DMS153 (cell line): ENCODE results near the gene ICAM2.
"Not testable (repeated sequence)": the region's sequence is repeated elsewhere in the genome, so short reads cannot be mapped to it uniquely, and the experiment has no call there.

Experiments
- DNase-seq: peaks from one replicate; lab custom pipeline; 2025; lab: John Stamatoyannopoulos, UW

Gene ICAM2

GRCh38 chr17:63997341-63998048 lies 22.9 kb downstream of the ICAM2 start:
- DNase-seq, result no peak

GRCh38 chr17:63996430-63997182 lies 23.8 kb downstream of the ICAM2 start:
- no peak for DNase-seq

GRCh38 chr17:63995626-63996025 lies 24.8 kb downstream of the ICAM2 start:
- no peak for DNase-seq

- DNase-seq, result no peak
These were observed 27.0 kb downstream of the ICAM2 start for GRCh38 chr17:63993368-63993985.

GRCh38 chr17:63991611-63992010 lies 28.8 kb downstream of the ICAM2 start:
- no peak for DNase-seq

GRCh38 chr17:63989622-63990345 lies 30.6 kb downstream of the ICAM2 start:
- no peak for DNase-seq

- DNase-seq, result no peak
These were observed 31.5 kb downstream of the ICAM2 start for GRCh38 chr17:63988741-63989621.

- DNase-seq, result no peak
These were observed 32.3 kb downstream of the ICAM2 start for GRCh38 chr17:63988127-63988478.

- DNase-seq, result no peak
These were observed 33.0 kb downstream of the ICAM2 start for GRCh38 chr17:63987221-63988126.

GRCh38 chr17:63986821-63987220 lies 33.6 kb downstream of the ICAM2 start:
- no peak for DNase-seq

- DNase-seq, result no peak
These were observed 34.9 kb downstream of the ICAM2 start for GRCh38 chr17:63985387-63986140.

GRCh38 chr17:63984651-63985386 lies 35.6 kb downstream of the ICAM2 start:
- no peak for DNase-seq

GRCh38 chr17:63984236-63984635 lies 36.2 kb downstream of the ICAM2 start:
- DNase-seq, result no peak

- DNase-seq, result no peak
These were observed 37.1 kb downstream of the ICAM2 start for GRCh38 chr17:63983320-63983719.

GRCh38 chr17:63982641-63983040 lies 37.8 kb downstream of the ICAM2 start:
- DNase-seq, result not testable (repeated sequence)

- no peak for DNase-seq
These were observed 41.9 kb downstream of the ICAM2 start for GRCh38 chr17:63978272-63979200.

GRCh38 chr17:63976702-63977101 lies 43.7 kb downstream of the ICAM2 start:
- no peak for DNase-seq

GRCh38 chr17:63975541-63976092 lies 44.8 kb downstream of the ICAM2 start:
- no peak for DNase-seq
